OCI-LY3 (cell line): ENCODE measurements around the gene OLA1.

Experiments
- H2AFZ ChIP-seq: fragments of 200-600, 300-600 bp; shearing (Covaris generic); 2 replicates; pipeline ENCODE4 v1.6.0; 2014; ENCODE audit warnings: antibody characterized with exemption, low read depth, low read length
- H3K27ac ChIP-seq: fragments of 200-600, 300-600 bp; sonication (generic); 2 replicates; pipeline ENCODE4 v1.5.1; 2014; ENCODE audit warnings: mild to moderate bottlenecking, low read length, moderate library complexity, mixed read lengths
- H3K27me3 ChIP-seq: fragments of 200-600, 300-600 bp; sonication (generic); 2 replicates; pipeline ENCODE4 v1.6.1; 2014; ENCODE audit warnings: low read depth, low read length, mixed read lengths
- H3K36me3 ChIP-seq: fragments of 200-600, 300-600 bp; sonication (generic); replicated peaks from 2 replicates; pipeline ENCODE3; 2014; ENCODE audit warnings: low read depth, low read length, mixed read lengths
- H3K4me1 ChIP-seq: fragments of 300-600, 200-600 bp; sonication (generic); 2 replicates; pipeline ENCODE4 v1.6.1; 2014; ENCODE audit warnings: low read length, mixed read lengths
- H3K4me2 ChIP-seq: fragments of 200-600, 300-600 bp; sonication (generic); 2 replicates; pipeline ENCODE4 v1.6.1; 2014; ENCODE audit warnings: low read length, mixed read lengths
- H3K4me3 ChIP-seq: fragments of 300-600, 200-600 bp; sonication (generic); 2 replicates; pipeline ENCODE4 v1.5.1; 2014; ENCODE audit warnings: antibody characterized with exemption, mild to moderate bottlenecking, low read length, moderate library complexity
- H3K79me2 ChIP-seq: fragments of 300-600, 200-600 bp; shearing (Covaris generic); 2 replicates; pipeline ENCODE4 v1.6.1; 2014; ENCODE audit warnings: mild to moderate bottlenecking, low read length, mixed read lengths
- H3K9ac ChIP-seq: fragments of 300-600, 200-600 bp; shearing (Covaris generic); 2 replicates; pipeline ENCODE4 v1.6.0; 2014; ENCODE audit warnings: mild to moderate bottlenecking, low read length, moderate library complexity
- H3K9me3 ChIP-seq: fragments of 200-600, 300-600 bp; shearing (Covaris generic); 2 replicates; pipeline ENCODE4 v1.6.1; 2014; ENCODE audit warnings: low read length, mixed read lengths; ENCODE audit not compliant: insufficient read depth
- H4K20me1 ChIP-seq: fragments of 200-600, 300-600 bp; sonication (generic); 2 replicates; pipeline ENCODE4 v1.6.1; 2016; ENCODE audit warnings: low read length, mixed read lengths; ENCODE audit not compliant: insufficient read depth
- CTCF ChIP-seq: fragments of 200-600, 300-600 bp; sonication (generic); IDR thresholded peaks from 2 replicates; pipeline ENCODE4 v1.5.1; 2014; ENCODE audit warnings: antibody characterized with exemption, low read length, low read depth
- EZH2phosphoT487 ChIP-seq: fragments of 200-600 bp; shearing (Covaris generic); IDR thresholded peaks from 2 replicates; pipeline ENCODE4 v1.6.1; 2018; ENCODE audit warnings: antibody characterized with exemption, mixed run types, low read depth

The OLA1 gene

GRCh38 chr2:174205562-174205961, 42.8 kb downstream of the OLA1 start:
- Histone ChIP-seq H4K20me1 (no peaks in the 10 kb centered on the region; the same call in 1 of the 2 replicates), H3K27me3 (no peaks in the 10 kb centered on the region), H3K4me3 (no peak overlapping the region), H3K79me2 (peaks cover 43% of the 10 kb centered on the region), H2AFZ (no peak overlapping the region), H3K4me2 (no peak overlapping the region), H3K27ac (no peak overlapping the region), H3K36me3 (peaks cover 5% of the 10 kb centered on the region), H3K9me3 (no peaks in the 10 kb centered on the region), H3K9ac (no peak overlapping the region), H3K4me1 (no peaks in the 10 kb centered on the region)
- TF ChIP-seq CTCF (no peak), EZH2phosphoT487 (no peak)

GRCh38 chr2:174202188-174202587, 46.1 kb downstream of the OLA1 start:
- TF ChIP-seq CTCF (no peak), EZH2phosphoT487 (no peak)
- Histone ChIP-seq H4K20me1 (no peaks in the 10 kb centered on the region; the same call in 1 of the 2 replicates), H3K4me1 (no peaks in the 10 kb centered on the region), H3K9ac (no peak overlapping the region), H3K4me2 (no peak overlapping the region), H2AFZ (no peak overlapping the region), H3K9me3 (no peaks in the 10 kb centered on the region), H3K79me2 (peaks cover 46% of the 10 kb centered on the region), H3K27ac (no peak overlapping the region), H3K36me3 (no peaks in the 10 kb centered on the region), H3K4me3 (no peak overlapping the region), H3K27me3 (no peaks in the 10 kb centered on the region)

GRCh38 chr2:174198846-174199564, 49.3 kb downstream of the OLA1 start:
- H3K79me2 ChIP-seq, result peaks cover 31% of the 10 kb centered on the region
- H4K20me1 ChIP-seq, result no peaks in the 10 kb centered on the region; the same call in 1 of the 2 replicates
- H3K4me1 ChIP-seq, result no peaks in the 10 kb centered on the region
- no peaks in the 10 kb centered on the region for H3K9me3 ChIP-seq
- H3K27ac ChIP-seq, result no peak overlapping the region
- H2AFZ ChIP-seq, result no peak overlapping the region
- TF ChIP-seq CTCF, result no peak
- TF ChIP-seq EZH2phosphoT487, result no peak
- no peak overlapping the region for H3K4me3 ChIP-seq
- H3K4me2 ChIP-seq, result no peak overlapping the region
- no peaks in the 10 kb centered on the region for H3K27me3 ChIP-seq
- H3K36me3 ChIP-seq, result no peaks in the 10 kb centered on the region
- no peak overlapping the region for H3K9ac ChIP-seq

- H3K4me1 ChIP-seq, result no peaks in the 10 kb centered on the region
- H3K27ac ChIP-seq, result no peak overlapping the region
- TF ChIP-seq CTCF (no peak), EZH2phosphoT487 (no peak)
- H3K36me3 ChIP-seq, result no peaks in the 10 kb centered on the region
- no peaks in the 10 kb centered on the region for H3K27me3 ChIP-seq
- H4K20me1 ChIP-seq, result no peaks in the 10 kb centered on the region
- no peak overlapping the region for H2AFZ ChIP-seq
- H3K4me2 ChIP-seq, result no peak overlapping the region
- no peak overlapping the region for H3K4me3 ChIP-seq
- H3K9me3 ChIP-seq, result no peaks in the 10 kb centered on the region
- H3K9ac ChIP-seq, result no peak overlapping the region
- peaks cover 22% of the 10 kb centered on the region for H3K79me2 ChIP-seq
These were observed 53.1 kb downstream of the OLA1 start for GRCh38 chr2:174195253-174195652.
